ENCODE results near the gene RHOH. TPM values are rescaled to one million over a fixed set of nuclear protein-coding genes. Genes with fewer than 3 reads are reported as not detected.
A peak's percentile ranks its signal among the peaks of the same experiment; 100 is the strongest.

Gene RHOH
- total RNA-seq, 1 experiment from 2014 or later = 74.2 TPM

- BruUV-seq (replicated peaks) = no TSS peak
- CTCF ChIA-PET = no interaction called here
- no peaks in the 10 kb centered on the region for H3K36me3 ChIP-seq (ENCODE audit: insufficient read depth, low read length, poor library complexity, severe bottlenecking)
- peaks cover 42% of the 10 kb centered on the region for H3K4me1 ChIP-seq (ENCODE audit: insufficient read depth, low read length, poor library complexity, severe bottlenecking)
- H3K27me3 ChIP-seq (replicated peaks; ENCODE audit: insufficient read depth, low read depth, low read length, poor library complexity) = no peaks in the 10 kb centered on the region
- peak overlapping the region; percentile 80 for H3K27ac ChIP-seq (ENCODE audit: low read depth, low read length, poor library complexity, severe bottlenecking)
- no peak overlapping the region for H3K4me3 ChIP-seq (ENCODE audit: low read depth, low read length, poor library complexity, severe bottlenecking)
- POLR2A ChIA-PET (ENCODE audit: low non-redundant PET) = interaction anchor here (0.7 kb wide), 1 partner anchor 30 kb away, joined by 10 read pairs; no protein-coding TSS in a partner anchor
- TF ChIP-seq EZH2 (IDR thresholded peaks at IDR 0.05; ENCODE audit: borderline replicate concordance, low read depth, low read length, poor library complexity, severe bottlenecking) = no peak
- TF ChIP-seq CTCF (conservative IDR thresholded peaks at IDR 0.05; ENCODE audit: low read depth, low read length) = no peak
- no peaks in the 10 kb centered on the region for H3K9me3 ChIP-seq (ENCODE audit: low read depth, low read length, poor library complexity, severe bottlenecking)
- DNase-seq (ENCODE audit: low spot score) = no peak
- intact Hi-C loops (cut with micrococcal nuclease; ENCODE audit: unreplicated experiment) = no loop called here
These were observed 17.5 kb upstream of the RHOH start for GRCh38 chr4:40179360-40179759.

GRCh38 chr4:40180356-40180755, 16.5 kb upstream of the RHOH start:
- no peak overlapping the region for H3K4me3 ChIP-seq (ENCODE audit: low read depth, low read length, poor library complexity, severe bottlenecking)
- no peaks in the 10 kb centered on the region for H3K9me3 ChIP-seq (ENCODE audit: low read depth, low read length, poor library complexity, severe bottlenecking)
- POLR2A ChIA-PET (ENCODE audit: low non-redundant PET) = no interaction called here
- H3K27ac ChIP-seq (ENCODE audit: low read depth, low read length, poor library complexity, severe bottlenecking) = peak overlapping the region; percentile 80
- intact Hi-C loops (cut with micrococcal nuclease; ENCODE audit: unreplicated experiment) = no loop called here
- no TSS peak for BruUV-seq (replicated peaks)
- TF ChIP-seq EZH2 (IDR thresholded peaks at IDR 0.05; ENCODE audit: borderline replicate concordance, low read depth, low read length, poor library complexity, severe bottlenecking) = no peak
- no peak for TF ChIP-seq CTCF (conservative IDR thresholded peaks at IDR 0.05; ENCODE audit: low read depth, low read length)
- CTCF ChIA-PET = no interaction called here
- H3K36me3 ChIP-seq (ENCODE audit: insufficient read depth, low read length, poor library complexity, severe bottlenecking) = no peaks in the 10 kb centered on the region
- peaks cover 48% of the 10 kb centered on the region for H3K4me1 ChIP-seq (ENCODE audit: insufficient read depth, low read length, poor library complexity, severe bottlenecking)
- no peaks in the 10 kb centered on the region for H3K27me3 ChIP-seq (replicated peaks; ENCODE audit: insufficient read depth, low read depth, low read length, poor library complexity)
- DNase-seq (ENCODE audit: low spot score) = peak; percentile 88

GRCh38 chr4:40182001-40182400, 14.8 kb upstream of the RHOH start:
- CTCF ChIA-PET = no interaction called here
- Histone ChIP-seq H3K27ac (ENCODE audit: low read depth, low read length, poor library complexity, severe bottlenecking) (peak overlapping the region; percentile 80), H3K9me3 (ENCODE audit: low read depth, low read length, poor library complexity, severe bottlenecking) (no peaks in the 10 kb centered on the region), H3K4me3 (ENCODE audit: low read depth, low read length, poor library complexity, severe bottlenecking) (no peak overlapping the region), H3K36me3 (ENCODE audit: insufficient read depth, low read length, poor library complexity, severe bottlenecking) (no peaks in the 10 kb centered on the region), H3K27me3 (replicated peaks; ENCODE audit: insufficient read depth, low read depth, low read length, poor library complexity) (no peaks in the 10 kb centered on the region), H3K4me1 (ENCODE audit: insufficient read depth, low read length, poor library complexity, severe bottlenecking) (peaks cover 54% of the 10 kb centered on the region)
- no peak for TF ChIP-seq CTCF (conservative IDR thresholded peaks at IDR 0.05; ENCODE audit: low read depth, low read length)
- no TSS peak for BruUV-seq (replicated peaks)
- intact Hi-C loops (cut with micrococcal nuclease; ENCODE audit: unreplicated experiment) = no loop called here
- DNase-seq (ENCODE audit: low spot score) = no peak
- POLR2A ChIA-PET (ENCODE audit: low non-redundant PET) = no interaction called here

Measured in A673 (cell line).